Activated CD4-positive, alpha-beta memory T cell treated with anti-CD3 and anti-CD28 coated beads for 36 hours (primary cell): ENCODE results near the gene SLC2A8. TPM values are rescaled to one million over a fixed set of nuclear protein-coding genes. Genes with fewer than 3 reads are reported as not detected.

Experiments used
- CTCF ChIA-PET: fragments of 350-600 bp; sonication (Branson Sonifier 250); formaldehyde crosslinking; loops from one replicate; lab custom pipeline; 2021; ENCODE audit warnings: antibody characterized with exemption, inconsistent platforms; lab: Charles Lee
- POLR2A ChIA-PET: fragments of 350-600 bp; sonication (Branson Sonifier 250); formaldehyde crosslinking; loops from one replicate; lab custom pipeline; 2021; ENCODE audit warnings: antibody characterized with exemption; lab: Charles Lee
- DNase-seq: peaks from one replicate; pipeline ENCODE4 v3.0.0-alpha.2; 2020
- H3K27ac Mint-ChIP-seq: one replicate; pipeline ENCODE4 v1.8.0; 2021; ENCODE audit warnings: mixed read lengths
- H3K27me3 Mint-ChIP-seq: one replicate; pipeline ENCODE4 v1.8.0; 2021; ENCODE audit warnings: mixed read lengths
- H3K36me3 Mint-ChIP-seq: one replicate; pipeline ENCODE4 v1.8.0; 2021; ENCODE audit warnings: mixed read lengths
- H3K4me1 Mint-ChIP-seq: one replicate; pipeline ENCODE4 v1.8.0; 2021; ENCODE audit warnings: low read depth, mixed read lengths
- H3K4me3 Mint-ChIP-seq: one replicate; pipeline ENCODE4 v1.8.0; 2021; ENCODE audit warnings: mild to moderate bottlenecking, mixed read lengths
- H3K9me3 Mint-ChIP-seq: one replicate; pipeline ENCODE4 v1.8.0; 2021; ENCODE audit warnings: mixed read lengths
- intact Hi-C: fragments of 100-400 bp; cut with micrococcal nuclease; formaldehyde crosslinking; loops from one replicate; pipeline ENCODE4 v1.15.1; 2023
- total RNA-seq, 2 experiments: library from RNA; stranded (reverse); gene quantifications; one replicate each; pipeline ENCODE4 v1.2.3, GENCODE V29; 2021

SLC2A8 gene
- total RNA-seq, 2 experiments from 2014 or later: 3.2 to 4.6 TPM

DNA sequence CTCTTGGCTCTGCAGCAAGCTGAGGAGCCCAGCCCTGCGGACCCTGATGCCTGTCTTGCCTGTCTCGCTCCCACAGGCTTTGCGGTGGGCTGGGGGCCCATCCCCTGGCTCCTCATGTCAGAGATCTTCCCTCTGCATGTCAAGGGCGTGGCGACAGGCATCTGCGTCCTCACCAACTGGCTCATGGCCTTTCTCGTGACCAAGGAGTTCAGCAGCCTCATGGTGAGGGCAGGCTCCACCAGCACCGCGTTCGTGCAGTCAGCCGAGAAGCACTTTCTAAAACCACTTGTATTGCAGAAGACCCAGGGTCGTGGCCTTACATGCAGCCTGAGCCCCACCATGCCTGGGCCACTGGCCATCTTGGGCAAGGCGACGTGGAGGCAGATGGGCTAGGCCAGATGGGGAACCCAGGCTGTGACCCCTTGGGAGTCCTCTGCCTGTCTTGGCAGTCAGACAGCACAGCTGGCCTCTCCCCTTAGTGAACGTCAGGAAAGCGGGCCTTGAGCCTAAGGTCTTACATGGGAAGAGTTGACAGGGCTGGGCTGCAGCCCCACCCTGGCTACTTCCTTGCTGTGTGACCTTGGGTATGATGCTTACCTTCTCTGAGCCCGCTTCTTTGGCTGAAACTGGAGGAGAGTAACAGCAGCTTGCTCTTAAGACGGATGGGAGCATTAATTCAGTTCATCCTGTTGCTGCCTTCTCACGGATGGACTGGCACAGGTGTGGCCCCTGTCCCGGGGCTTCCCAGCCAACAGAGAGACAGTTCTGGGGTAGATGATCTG is 8.6 kb downstream of the SLC2A8 start:
- Mint-ChIP-seq H3K36me3 (no peaks in the 10 kb centered on the region), H3K27me3 (peaks cover 21% of the 10 kb centered on the region), H3K4me3 (no peak overlapping the region), H3K4me1 (no peaks in the 10 kb centered on the region), H3K27ac (no peak overlapping the region), H3K9me3 (no peaks in the 10 kb centered on the region)
- intact Hi-C loops: no loop called here
- DNase-seq: no peak
- ChIA-PET CTCF (interaction anchor here (0.6 to 1.0 kb wide), 2 partner anchors 9 to 191 kb away, joined by 3 read pairs; partner anchors contain the start of gene SLC2A8), POLR2A (no interaction called here)

DNA sequence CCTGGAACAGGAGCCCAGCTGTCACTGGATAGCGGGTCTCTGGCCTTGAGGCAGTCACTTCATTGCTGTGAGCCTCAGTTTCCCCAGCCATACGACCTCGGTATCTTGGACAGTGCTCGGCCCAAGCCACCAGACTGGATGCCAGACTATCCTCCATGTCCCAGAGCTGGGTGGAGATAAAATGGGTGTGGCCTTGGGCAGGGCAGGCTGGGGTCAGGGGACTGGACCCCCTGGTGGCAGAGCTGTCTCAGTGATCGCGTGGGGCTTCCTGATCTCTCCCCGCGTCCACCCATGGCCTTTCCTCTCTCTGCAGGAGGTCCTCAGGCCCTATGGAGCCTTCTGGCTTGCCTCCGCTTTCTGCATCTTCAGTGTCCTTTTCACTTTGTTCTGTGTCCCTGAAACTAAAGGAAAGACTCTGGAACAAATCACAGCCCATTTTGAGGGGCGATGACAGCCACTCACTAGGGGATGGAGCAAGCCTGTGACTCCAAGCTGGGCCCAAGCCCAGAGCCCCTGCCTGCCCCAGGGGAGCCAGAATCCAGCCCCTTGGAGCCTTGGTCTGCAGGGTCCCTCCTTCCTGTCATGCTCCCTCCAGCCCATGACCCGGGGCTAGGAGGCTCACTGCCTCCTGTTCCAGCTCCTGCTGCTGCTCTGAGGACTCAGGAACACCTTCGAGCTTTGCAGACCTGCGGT is 10.0 kb downstream of the SLC2A8 start:
- POLR2A ChIA-PET: no interaction called here
- CTCF ChIA-PET: interaction anchor here (0.7 kb wide), 1 partner anchor 9 kb away, joined by 3 read pairs; no protein-coding TSS in a partner anchor
- no peaks in the 10 kb centered on the region for H3K4me1 Mint-ChIP-seq
- H3K9me3 Mint-ChIP-seq: no peaks in the 10 kb centered on the region
- H3K4me3 Mint-ChIP-seq: no peak overlapping the region
- no peaks in the 10 kb centered on the region for H3K36me3 Mint-ChIP-seq
- H3K27ac Mint-ChIP-seq: no peak overlapping the region
- intact Hi-C loops: no loop called here
- DNase-seq: no peak
- peaks cover 18% of the 10 kb centered on the region for H3K27me3 Mint-ChIP-seq

DNA sequence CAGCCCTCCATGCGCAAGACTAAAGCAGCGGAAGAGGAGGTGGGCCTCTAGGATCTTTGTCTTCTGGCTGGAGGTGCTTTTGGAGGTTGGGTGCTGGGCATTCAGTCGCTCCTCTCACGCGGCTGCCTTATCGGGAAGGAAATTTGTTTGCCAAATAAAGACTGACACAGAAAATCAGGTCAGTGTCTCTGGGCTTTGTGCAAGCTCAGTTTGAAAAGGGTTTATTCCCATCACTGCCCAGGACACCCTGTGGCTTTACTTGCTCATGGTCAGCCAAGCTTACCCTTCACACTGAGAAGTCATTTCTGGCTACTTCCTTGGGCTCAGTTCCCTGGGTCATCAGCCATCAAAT is 10.5 kb downstream of the SLC2A8 start:
- POLR2A ChIA-PET: no interaction called here
- Mint-ChIP-seq H3K4me3 (no peak overlapping the region), H3K27ac (no peak overlapping the region), H3K9me3 (no peaks in the 10 kb centered on the region), H3K36me3 (no peaks in the 10 kb centered on the region), H3K27me3 (peaks cover 15% of the 10 kb centered on the region), H3K4me1 (no peaks in the 10 kb centered on the region)
- intact Hi-C loops: no loop called here
- DNase-seq: no peak
- CTCF ChIA-PET: interaction anchor here (0.7 kb wide), 1 partner anchor 8 kb away, joined by 3 read pairs; no protein-coding TSS in a partner anchor

DNA sequence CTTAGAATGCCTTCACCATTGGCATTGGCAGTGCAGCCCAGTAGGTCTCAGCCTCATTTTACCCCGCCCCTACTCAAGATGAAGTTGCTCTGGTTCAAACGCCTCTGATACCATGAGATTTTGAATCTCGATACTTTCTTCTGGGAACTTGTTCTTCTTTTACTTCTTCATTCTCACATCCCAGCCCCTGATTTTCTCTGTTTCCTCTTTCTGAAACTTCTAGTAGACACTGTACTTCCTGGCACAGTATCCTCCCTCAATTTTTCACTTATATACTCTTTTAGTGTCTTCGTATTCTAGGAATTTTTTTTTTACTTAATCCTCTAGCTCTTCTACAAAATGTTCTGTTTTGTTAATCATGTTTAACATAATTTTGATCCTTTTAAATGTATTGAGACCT is 14.2 kb downstream of the SLC2A8 start:
- CTCF ChIA-PET: no interaction called here

DNA sequence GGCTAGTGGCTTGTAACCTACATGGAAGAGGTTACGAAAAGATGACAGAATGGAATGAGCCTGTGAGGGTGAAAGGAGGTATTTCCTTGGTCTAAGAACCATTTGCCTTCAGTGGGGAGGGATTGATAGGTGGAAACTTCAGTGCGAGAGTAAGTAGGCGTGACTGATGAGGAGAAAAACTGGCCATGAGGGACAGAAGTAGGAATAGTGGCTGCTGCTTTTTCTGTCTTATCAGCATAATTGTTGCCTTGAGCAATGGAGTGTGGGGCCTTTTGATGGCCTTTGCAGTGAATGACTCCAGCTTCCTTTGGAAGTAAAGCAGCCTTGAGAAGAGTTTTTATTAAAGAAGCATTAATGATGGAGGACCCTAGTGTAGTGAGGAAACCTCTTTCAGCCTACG is 18.2 kb downstream of the SLC2A8 start:
- DNase-seq: no peak
- Mint-ChIP-seq H3K27me3 (peaks cover 23% of the 10 kb centered on the region), H3K4me1 (peaks cover 4% of the 10 kb centered on the region), H3K27ac (no peak overlapping the region), H3K4me3 (no peak overlapping the region), H3K36me3 (no peaks in the 10 kb centered on the region), H3K9me3 (no peaks in the 10 kb centered on the region)
- ChIA-PET CTCF (interaction anchor here (1.4 to 1.8 kb wide), 2 partner anchors 8 to 18 kb away, joined by 3 to 4 read pairs; partner anchors contain the start of gene SLC2A8), POLR2A (interaction anchor here (1.1 kb wide), 1 partner anchor 9 kb away, joined by 3 read pairs; the partner anchor contains the start of gene ZNF79)
- intact Hi-C loops: no loop called here

More for the DNA sequence above, 14.2 kb downstream of the SLC2A8 start:
- no peak overlapping the region for H3K4me3 Mint-ChIP-seq
- H3K9me3 Mint-ChIP-seq: no peaks in the 10 kb centered on the region
- H3K27me3 Mint-ChIP-seq: peaks cover 22% of the 10 kb centered on the region
- H3K36me3 Mint-ChIP-seq: no peaks in the 10 kb centered on the region
- H3K4me1 Mint-ChIP-seq: no peaks in the 10 kb centered on the region
- DNase-seq: no peak
- intact Hi-C loops: no loop called here
- POLR2A ChIA-PET: no interaction called here
- H3K27ac Mint-ChIP-seq: no peak overlapping the region

DNA sequence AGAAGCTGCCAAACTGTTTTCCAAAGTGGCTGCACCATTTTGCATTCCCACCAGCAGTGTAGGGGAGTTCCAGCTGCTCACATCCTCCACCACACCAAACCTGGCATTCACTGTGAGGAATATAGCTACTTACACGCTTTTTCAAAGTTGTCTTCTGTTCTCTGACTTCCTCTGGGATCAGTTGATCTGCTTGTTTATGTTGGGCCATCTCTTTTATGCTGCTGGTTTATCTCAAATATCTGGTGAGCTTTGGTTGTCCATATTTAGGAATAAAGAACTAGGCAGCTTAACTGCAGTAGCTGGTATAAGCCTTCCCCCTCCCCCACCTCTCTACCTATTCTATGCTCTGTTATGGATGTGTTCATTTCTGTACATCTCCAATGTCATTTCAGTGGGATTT is 18.7 kb downstream of the SLC2A8 start:
- Mint-ChIP-seq H3K36me3 (no peaks in the 10 kb centered on the region), H3K4me3 (no peak overlapping the region), H3K4me1 (peaks cover 4% of the 10 kb centered on the region), H3K27me3 (peaks cover 23% of the 10 kb centered on the region), H3K9me3 (no peaks in the 10 kb centered on the region), H3K27ac (no peak overlapping the region)
- POLR2A ChIA-PET: interaction anchor here (1.1 kb wide), 1 partner anchor 8 kb away, joined by 3 read pairs; the partner anchor contains the start of gene ZNF79
- intact Hi-C loops: no loop called here
- no peak for DNase-seq
- CTCF ChIA-PET: interaction anchor here (1.4 to 1.8 kb wide), 2 partner anchors 8 to 18 kb away, joined by 3 to 4 read pairs; partner anchors contain the start of gene SLC2A8

DNA sequence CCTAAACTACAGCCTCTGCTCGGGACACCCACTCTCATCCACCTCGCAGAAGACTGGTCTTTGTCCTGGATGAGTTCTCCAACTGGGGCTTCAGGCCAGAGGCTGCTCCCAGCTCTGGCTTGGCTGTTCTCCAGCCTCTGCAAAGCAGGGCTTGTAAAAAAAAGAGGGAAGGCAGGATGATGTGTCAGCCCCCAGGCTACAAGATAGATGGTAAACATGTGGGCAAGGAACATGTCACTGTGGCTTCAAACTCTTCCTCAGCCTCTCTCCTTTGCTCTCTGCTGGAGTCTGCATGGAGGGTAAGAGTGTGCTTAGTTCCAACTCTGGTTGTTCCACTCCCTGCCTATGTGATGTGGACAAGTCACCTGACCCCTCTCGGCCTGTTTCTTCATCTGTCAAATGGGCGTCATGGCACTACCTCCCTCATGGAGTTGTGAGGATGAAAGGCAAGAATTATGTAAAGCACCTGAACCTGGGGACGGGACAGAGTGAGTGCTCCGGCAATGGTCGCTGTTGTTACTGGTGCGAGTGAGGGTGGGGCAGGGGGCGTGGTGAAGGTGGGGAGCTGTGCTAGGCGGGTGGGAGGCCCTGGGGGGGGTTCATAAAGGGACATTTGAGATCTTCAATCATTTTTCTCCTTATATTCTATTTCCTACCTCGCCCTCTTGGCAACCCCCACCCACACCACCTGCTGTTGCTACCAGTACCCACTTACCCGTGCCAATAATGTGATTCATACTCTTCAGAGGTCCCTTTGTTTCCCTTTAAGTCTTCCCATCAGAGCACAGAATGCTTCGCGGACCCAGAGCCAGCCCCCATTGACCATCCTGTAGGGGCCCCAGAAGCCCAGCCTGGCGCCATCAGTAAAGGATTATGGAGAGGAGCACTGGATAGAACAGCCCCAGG is 20.4 kb downstream of the SLC2A8 start:
- no peaks in the 10 kb centered on the region for H3K9me3 Mint-ChIP-seq
- ChIA-PET CTCF (interaction anchor here (1.0 to 1.2 kb wide), 3 partner anchors 29 to 203 kb away, joined by 3 to 4 read pairs (median 3); no protein-coding TSS in a partner anchor), POLR2A (interaction anchor here (1.1 kb wide), 1 partner anchor 34 kb away, joined by 4 read pairs; the partner anchor contains the start of genes LRSAM1 and RPL12)
- no peak overlapping the region for H3K27ac Mint-ChIP-seq
- intact Hi-C loops: no loop called here
- H3K4me3 Mint-ChIP-seq: no peak overlapping the region
- H3K4me1 Mint-ChIP-seq: peaks cover 4% of the 10 kb centered on the region
- peaks cover 22% of the 10 kb centered on the region for H3K27me3 Mint-ChIP-seq
- no peaks in the 10 kb centered on the region for H3K36me3 Mint-ChIP-seq
- DNase-seq: no peak

DNA sequence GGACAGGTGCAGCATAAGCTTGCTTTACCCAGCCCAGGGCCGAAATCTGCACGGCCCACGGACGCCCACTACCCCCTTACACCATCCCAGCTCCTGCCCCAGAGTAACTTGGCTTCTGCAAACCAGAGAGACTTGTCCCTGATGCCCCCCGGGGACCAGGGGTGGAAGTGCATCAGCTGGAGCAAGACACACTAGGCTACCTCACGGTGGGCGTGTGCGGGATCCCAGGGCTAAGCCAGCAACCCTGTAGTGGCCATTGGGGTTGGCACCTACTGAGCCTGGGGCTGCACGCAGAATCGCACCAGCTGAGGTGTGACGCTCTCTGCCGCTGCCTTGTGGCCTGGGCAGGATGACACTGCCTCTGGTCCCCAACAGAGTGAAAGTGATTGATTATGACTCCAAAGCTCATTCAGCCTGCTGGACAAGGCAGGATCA is 21.1 kb downstream of the SLC2A8 start:
- POLR2A ChIA-PET: interaction anchor here (1.1 kb wide), 1 partner anchor 33 kb away, joined by 4 read pairs; the partner anchor contains the start of genes LRSAM1 and RPL12
- peaks cover 8% of the 10 kb centered on the region for H3K4me1 Mint-ChIP-seq
- no peaks in the 10 kb centered on the region for H3K9me3 Mint-ChIP-seq
- H3K4me3 Mint-ChIP-seq: no peak overlapping the region
- H3K27me3 Mint-ChIP-seq: peaks cover 22% of the 10 kb centered on the region
- no peak overlapping the region for H3K27ac Mint-ChIP-seq
- CTCF ChIA-PET: interaction anchor here (1.1 to 1.2 kb wide), 2 partner anchors 30 to 204 kb away, joined by 3 to 4 read pairs; no protein-coding TSS in a partner anchor
- DNase-seq: peak; percentile 62
- H3K36me3 Mint-ChIP-seq: no peaks in the 10 kb centered on the region
- intact Hi-C loops: no loop called here

DNA sequence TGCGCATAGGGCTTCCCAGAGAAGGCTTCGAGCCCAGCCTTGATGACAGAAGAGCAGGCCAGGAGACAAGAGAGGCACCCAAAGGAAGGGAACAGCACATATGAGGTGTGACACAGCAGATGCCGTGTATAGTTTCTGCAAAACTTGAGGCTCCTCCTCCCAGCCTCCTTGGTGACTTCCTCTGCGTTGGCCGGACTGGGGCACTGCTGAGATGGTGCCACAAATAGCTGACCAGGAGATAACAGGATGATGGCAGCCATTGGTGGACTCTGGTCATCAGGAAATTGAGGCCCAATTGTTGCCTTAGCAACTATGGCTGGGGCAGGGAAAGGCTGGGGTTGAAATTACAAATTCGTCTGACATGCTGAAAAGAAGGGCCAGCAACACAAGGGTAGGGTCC is 22.4 kb downstream of the SLC2A8 start:
- Mint-ChIP-seq H3K36me3 (peaks cover 2% of the 10 kb centered on the region), H3K27me3 (peaks cover 17% of the 10 kb centered on the region), H3K27ac (no peak overlapping the region), H3K4me3 (no peak overlapping the region), H3K9me3 (no peaks in the 10 kb centered on the region), H3K4me1 (peaks cover 11% of the 10 kb centered on the region)
- ChIA-PET CTCF (no interaction called here), POLR2A (no interaction called here)
- intact Hi-C loops: no loop called here
- no peak for DNase-seq

DNA sequence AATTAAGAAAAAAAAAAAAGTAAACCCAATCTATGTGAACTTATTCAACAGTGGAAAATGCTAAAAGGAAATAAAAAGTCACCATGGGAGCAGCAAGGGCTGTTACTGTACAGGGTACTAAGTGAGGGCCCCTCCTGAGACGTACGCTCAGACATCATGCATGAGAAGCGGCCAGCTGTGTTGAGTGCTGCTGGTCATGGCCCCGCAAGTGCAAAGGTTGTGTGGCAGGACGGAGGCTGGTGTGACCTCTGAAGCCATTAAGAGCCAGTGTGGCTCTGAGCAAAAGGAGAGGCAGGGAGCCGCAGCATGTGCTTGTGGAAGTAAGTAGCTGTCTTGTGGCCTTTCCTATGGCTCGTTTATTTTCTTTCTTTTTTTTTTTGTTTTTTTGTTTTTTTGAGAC is 24.1 kb downstream of the SLC2A8 start:
- ChIA-PET POLR2A (no interaction called here), CTCF (no interaction called here)
- no peak overlapping the region for H3K27ac Mint-ChIP-seq
- H3K27me3 Mint-ChIP-seq: peaks cover 5% of the 10 kb centered on the region
- no peak overlapping the region for H3K4me3 Mint-ChIP-seq
- intact Hi-C loops: loop anchor here (10.0 kb wide), 2 partner anchors 106 to 176 kb away; no protein-coding TSS in a partner anchor
- H3K9me3 Mint-ChIP-seq: no peaks in the 10 kb centered on the region
- DNase-seq: no peak
- peaks cover 22% of the 10 kb centered on the region for H3K4me1 Mint-ChIP-seq
- peaks cover 5% of the 10 kb centered on the region for H3K36me3 Mint-ChIP-seq

DNA sequence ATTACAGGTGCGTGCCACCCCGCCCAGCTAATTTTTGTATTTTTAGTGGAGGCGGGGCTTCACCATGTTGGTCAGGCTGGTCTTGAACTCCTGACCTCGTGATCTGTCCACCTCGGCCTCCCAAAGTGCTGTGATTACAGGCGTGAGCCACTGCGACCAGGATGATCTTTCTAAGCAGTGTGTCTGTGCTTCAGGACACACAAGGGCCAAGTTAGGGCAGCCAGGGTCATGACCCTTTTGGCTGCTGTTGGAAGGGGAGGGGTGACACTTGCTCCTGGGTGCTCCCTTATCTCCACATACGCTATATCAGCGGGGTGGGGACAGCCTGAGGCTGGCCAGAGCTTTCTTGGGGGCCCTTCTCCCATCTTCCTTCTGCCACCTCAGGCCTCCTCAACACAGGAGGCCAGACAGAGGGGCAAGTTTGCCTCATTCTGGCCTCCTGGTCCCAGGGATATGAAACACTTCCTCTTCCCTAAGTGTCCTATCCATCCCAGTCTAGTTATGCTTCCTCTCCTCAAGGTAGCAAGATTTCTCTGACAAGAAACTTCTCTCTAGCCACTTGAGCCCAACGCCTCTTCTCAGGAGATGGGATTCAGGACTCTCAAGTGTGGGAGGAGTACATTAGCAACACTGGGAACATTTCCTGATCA is 25.3 kb downstream of the SLC2A8 start:
- H3K27ac Mint-ChIP-seq: no peak overlapping the region
- no peaks in the 10 kb centered on the region for H3K27me3 Mint-ChIP-seq
- peaks cover 32% of the 10 kb centered on the region for H3K4me1 Mint-ChIP-seq
- no peaks in the 10 kb centered on the region for H3K9me3 Mint-ChIP-seq
- ChIA-PET POLR2A (no interaction called here), CTCF (no interaction called here)
- no peak overlapping the region for H3K4me3 Mint-ChIP-seq
- no peak for DNase-seq
- H3K36me3 Mint-ChIP-seq: peaks cover 9% of the 10 kb centered on the region
- intact Hi-C loops: loop anchor here (10.0 kb wide), 2 partner anchors 107 to 177 kb away; no protein-coding TSS in a partner anchor
